ENCODE results near the gene PRAMEF15. TPM values are rescaled to one million over a fixed set of nuclear protein-coding genes. Genes with fewer than 3 reads are reported as not detected.

PRAMEF15 gene
- total RNA-seq = not detected in 2 replicates

GRCh38 chr1:13315281-13315680 is at the start of gene PRAMEF15:
PRAMEF15 (plus strand) TSS chr1:13315581; CDS start chr1:13318408, 2,827 bp downstream.

GRCh38 chr1:13285037-13285436 is 30.3 kb upstream of the PRAMEF15 start, which contains the start of gene PRAMEF8:
PRAMEF8 (minus strand) TSS chr1:13285137; CDS start chr1:13284091, 1,046 bp downstream.

GRCh38 chr1:13303239-13303638 is 12.1 kb upstream of the PRAMEF15 start, which contains the start of gene PRAMEF33:
PRAMEF33 (plus strand) TSS chr1:13303539; CDS start chr1:13305955, 2,416 bp downstream.

GRCh38 chr1:13347034-13347433 is 31.7 kb downstream of the PRAMEF15 start, which contains the start of gene PRAMEF14:
PRAMEF14 (minus strand) TSS chr1:13347134; CDS start chr1:13345314, 1,820 bp downstream.

Other genes starting within 250 kb of the PRAMEF15 start
- not detected in 2 replicates for gene PRAMEF25, start 244.8 kb upstream of the PRAMEF15 start, total RNA-seq
- not detected in 2 replicates for gene HNRNPCL2, start 198.7 kb upstream of the PRAMEF15 start, total RNA-seq
- gene PRAMEF26, start 159.6 kb upstream of the PRAMEF15 start, total RNA-seq = not detected in 2 replicates
- not detected in 2 replicates for gene HNRNPCL4, start 149.9 kb upstream of the PRAMEF15 start, total RNA-seq
- gene PRAMEF9, start 143.7 kb upstream of the PRAMEF15 start, total RNA-seq = not detected in 2 replicates
- gene PRAMEF13, start 114.2 kb upstream of the PRAMEF15 start, total RNA-seq = not detected in 2 replicates
- not detected in 2 replicates for gene PRAMEF18, start 89.4 kb upstream of the PRAMEF15 start, total RNA-seq
- not detected in 2 replicates for gene PRAMEF5, start 61.4 kb upstream of the PRAMEF15 start, total RNA-seq
- gene PRAMEF8, start 30.4 kb upstream of the PRAMEF15 start, total RNA-seq = not detected in 2 replicates
- not detected in 2 replicates for gene PRAMEF33, start 12.0 kb upstream of the PRAMEF15 start, total RNA-seq
- not detected in 2 replicates for gene PRAMEF14, start 31.6 kb downstream of the PRAMEF15 start, total RNA-seq
- gene PRAMEF19, start 56.4 kb downstream of the PRAMEF15 start, total RNA-seq = not detected in 2 replicates
- not detected in 2 replicates for gene PRAMEF17, start 74.1 kb downstream of the PRAMEF15 start, total RNA-seq
- gene PRAMEF20, start 94.9 kb downstream of the PRAMEF15 start, total RNA-seq = not detected in 2 replicates
- gene LRRC38, start 198.4 kb downstream of the PRAMEF15 start, total RNA-seq = 0.40 and 0.54 TPM in 2 replicates

Measured in mammary microvascular endothelial cell (primary cell).